HG02759 (cell line): Measurements from ENCODE around the gene ADH1C.
"Not testable (repeated sequence)": the region's sequence is repeated elsewhere in the genome, so short reads cannot be mapped to it uniquely, and the experiment has no call there.

Source experiments
- ATAC-seq: cut with Tn5 transposase; IDR thresholded peaks from one replicate; pipeline ENCODE4 v1.9.1; 2021; ENCODE audit warnings: mild to moderate bottlenecking, moderate library complexity; ENCODE audit not compliant: unreplicated experiment

ADH1C gene

DNA sequence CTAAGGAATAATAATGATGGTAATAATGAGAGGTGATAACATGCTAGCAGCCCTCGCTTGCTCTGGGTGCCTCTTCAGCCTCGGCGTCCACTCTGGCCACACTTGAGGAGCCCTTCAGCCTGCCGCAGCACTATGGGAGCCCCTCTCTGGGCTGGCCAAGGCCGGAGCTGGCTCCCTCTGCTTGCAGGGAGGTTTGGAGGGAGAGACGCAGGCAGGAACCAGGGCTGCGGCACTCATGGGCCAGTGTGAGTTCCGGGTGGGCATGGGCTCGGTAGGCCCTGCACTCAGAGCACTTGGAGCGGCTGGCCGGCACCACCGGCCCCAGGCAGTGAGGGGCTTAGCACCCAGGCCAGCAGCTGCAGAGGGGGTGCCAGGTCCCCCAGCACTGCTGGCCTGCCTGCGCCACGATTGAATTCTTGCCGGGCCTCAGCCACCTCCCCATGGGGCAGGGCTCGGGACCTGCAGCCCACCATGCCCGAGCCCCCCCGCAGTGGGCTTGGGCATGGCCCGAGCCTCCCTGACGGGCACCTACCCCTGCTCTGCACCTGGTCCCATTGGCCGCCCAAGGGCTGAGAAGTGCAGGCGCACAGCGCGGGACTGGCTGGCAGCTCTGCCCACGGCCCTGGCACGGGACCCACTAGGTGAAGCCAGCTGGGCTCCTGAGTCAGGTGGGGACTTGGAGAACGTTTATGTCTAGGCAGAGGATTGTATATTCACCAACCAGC is 7.1 kb upstream of the ADH1C start:
- no peak for ATAC-seq

DNA sequence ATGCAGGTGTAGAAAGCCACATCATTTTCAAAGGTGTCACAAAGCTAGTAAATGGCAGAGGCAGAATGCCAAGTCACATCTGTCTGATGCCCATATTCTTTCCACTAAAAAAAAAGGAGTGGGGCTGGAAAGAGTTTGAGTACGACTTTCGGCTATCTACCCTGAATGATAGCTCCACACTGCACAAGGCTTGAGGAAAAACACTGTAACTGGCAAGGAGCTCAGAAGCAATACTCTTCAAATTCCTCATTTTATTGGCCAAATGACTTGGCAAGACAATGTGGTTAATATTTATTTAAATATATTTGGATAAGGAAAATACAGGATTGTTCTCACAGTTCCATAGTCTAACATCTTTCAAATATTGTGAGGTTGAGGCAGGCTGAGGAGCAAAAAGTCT is 5.4 kb upstream of the ADH1C start:
- ATAC-seq = no peak

DNA sequence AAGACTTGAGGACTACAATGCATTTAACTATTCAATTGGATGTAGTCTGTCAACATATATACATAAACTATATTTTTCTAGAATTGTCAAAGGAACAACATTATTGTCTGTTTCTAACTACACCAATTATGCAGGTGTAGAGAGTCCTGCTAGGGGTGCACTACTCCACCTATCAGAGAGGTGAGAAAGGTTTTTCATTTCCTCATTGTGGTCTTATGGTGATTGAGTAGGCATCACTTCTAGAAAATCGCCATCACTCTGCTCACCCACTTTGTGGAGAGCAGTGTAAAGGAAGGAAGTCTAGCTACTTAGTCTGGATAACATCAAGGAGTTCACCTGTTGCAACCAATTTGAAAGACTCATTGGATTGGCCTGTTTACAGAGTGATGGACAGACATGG is 4.4 kb upstream of the ADH1C start:
- peak; percentile 79 for ATAC-seq

DNA sequence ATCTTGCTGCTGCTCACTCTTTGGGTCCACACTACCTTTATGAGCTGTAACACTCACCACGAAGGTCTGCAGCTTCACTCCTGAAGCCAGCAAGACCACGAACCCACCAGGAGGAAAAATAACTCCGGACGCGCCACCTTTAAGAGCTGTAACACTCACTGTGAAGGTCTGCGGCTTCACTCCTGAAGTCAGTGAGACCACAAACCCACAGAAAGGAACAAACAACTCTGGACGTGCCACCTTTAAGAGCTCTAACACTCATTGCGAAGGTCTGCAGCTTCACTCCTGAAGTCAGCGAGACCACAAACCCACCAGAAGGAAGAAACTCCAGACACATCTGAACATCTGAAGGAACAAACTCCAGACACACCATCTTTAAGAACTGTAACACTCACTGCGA is 3.6 kb upstream of the ADH1C start:
- ATAC-seq = not testable (repeated sequence)

DNA sequence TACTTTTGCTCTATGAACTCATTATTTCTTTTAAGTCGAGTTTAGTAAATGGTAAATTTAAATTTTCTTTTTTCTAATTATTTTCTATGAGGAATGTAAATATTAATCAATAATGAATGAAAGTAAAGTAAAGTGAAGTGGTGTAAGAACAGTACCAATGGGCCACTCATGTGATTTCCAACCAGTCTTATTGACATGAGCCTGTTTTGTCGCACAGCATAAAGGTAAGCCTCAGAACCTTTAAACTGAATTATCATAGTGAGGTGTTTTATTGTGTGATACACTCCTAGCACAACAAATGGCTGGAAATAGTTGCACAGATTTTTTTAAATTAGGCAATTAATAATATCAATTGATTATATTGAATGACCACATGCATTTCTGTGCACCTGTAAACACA is 1.1 kb downstream of the ADH1C start:
- no peak for ATAC-seq

DNA sequence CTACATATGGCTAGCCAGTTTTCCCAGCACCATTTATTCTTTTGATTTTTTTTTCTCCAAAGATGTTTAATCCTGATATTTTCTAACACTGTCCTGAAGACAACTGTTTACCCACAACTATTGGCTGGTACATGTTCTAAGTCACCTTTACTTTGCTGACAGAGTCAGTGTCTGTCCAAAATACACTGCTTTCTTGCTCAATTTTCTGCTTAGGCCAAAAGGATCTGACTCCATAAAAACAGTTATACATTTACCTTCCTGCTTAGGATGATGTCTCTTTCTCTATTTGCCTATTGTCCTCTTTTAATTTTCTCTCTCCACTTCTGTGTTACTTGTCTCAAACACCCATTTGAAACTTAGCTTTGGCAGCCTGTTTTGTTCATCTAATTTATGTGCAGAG is 3.2 kb downstream of the ADH1C start:
- no peak for ATAC-seq

DNA sequence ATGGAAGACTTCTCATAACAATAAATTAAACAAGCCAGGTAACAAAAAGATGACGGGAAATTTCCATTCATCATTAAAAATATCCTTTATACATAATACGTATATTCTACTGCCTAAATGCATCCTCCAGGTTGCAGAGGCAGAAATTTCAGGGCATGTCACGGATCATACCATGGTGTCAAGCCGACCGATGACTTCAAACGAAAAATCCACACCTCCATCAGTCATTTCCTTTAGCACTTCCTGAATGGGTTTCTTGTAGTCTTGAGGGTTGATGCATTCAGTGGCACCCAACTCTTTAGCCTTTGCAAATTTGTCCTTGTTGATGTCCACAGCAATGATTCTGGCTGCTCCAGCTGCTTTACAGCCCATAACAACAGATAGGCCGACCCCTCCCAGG is 9.9 kb downstream of the ADH1C start:
- ATAC-seq = not testable (repeated sequence)

DNA sequence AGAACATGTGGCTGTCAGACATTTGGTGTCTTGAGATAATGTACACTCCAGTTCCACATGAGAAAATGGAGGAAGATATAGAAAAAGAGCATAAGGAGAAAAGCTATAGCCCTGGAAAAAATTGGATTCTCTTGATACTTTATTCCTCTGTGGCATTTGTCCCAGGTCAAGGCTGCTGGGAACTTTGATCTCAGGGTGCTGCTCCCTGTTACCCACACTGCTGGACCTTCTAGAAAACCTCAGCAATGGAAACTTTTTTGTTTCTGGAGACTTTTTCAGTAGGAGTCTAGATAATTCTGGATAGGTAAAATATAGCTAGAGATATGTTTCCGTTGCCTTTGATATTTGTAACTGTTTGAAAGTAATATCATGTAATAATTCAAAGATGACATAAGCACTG is 11.1 kb downstream of the ADH1C start:
- ATAC-seq = no peak

DNA sequence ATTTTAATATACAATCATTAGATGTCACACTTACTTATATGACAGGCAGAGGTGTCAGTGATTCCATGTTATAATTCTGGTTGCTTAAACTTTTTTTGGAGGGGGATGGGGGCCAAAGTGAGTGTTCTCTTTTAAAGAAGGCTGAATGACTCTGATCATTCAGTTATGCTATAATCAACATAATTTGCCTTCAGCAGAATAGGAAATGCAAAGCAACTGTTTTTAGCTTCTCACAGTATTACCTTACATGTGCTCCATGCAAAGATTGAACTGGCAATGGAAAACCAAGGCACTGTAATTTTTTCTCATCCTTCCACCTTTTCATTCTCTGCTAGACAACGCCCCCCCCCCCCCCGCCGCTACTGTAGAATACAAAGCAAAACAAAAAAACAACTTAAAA is 13.4 kb downstream of the ADH1C start:
- ATAC-seq = no peak

DNA sequence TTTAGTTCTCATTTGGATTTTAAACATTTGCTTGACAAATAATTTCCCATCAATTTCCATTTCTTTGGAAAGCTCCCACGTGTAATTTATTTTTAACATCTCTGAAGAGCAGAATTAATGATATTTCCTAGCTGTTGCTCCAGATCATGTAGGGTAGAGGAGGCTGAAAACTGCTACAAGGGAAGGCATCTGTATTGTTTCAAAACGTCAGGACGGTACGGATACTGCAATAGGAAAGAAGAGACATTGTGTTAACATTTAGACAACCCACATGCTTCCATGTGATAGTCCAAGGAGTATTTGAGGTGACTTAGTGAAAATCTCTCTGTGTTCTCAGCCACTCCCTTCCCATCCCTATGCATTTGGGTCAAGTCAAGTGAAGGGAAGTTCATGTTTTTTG is 16.0 kb downstream of the ADH1C start:
- ATAC-seq = no peak

DNA sequence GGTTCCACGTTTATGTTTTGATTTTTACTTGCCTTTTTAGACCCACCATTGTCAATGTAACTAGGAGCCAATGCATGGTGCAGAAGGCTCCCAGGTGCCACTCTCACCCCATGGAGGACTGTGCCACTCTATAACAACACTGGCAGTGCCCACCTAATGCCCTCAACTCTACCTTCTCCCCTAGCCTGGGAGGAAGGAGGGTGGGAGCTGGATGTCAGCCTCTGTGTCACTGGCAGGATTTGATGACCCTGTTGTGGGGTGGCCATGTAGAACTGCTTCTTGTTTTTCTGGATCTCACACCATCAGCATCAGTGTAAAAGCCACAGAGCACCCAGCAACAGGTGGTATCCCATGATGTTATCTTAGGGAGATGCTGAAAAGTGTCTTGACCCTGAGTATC is 17.7 kb downstream of the ADH1C start:
- no peak for ATAC-seq

DNA sequence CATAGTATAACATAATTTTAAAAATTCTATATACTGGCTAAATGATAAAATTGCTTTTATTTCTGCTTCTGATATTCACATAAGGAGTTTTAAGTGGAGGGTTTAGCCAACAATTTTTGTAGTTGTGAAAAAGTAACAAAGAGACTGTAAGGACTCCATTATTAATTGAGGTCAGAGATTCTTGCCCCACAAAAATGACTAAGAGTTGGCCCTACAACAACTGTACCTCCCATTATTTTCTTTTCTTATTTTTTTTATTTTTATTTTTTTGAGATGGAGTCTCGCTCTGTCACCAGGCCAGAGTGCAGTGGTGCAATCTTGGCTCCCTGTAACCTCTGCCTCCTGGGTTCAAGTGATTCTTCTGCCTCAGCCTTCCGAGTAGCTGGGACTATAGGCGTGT is 21.9 kb downstream of the ADH1C start:
- ATAC-seq = no peak

DNA sequence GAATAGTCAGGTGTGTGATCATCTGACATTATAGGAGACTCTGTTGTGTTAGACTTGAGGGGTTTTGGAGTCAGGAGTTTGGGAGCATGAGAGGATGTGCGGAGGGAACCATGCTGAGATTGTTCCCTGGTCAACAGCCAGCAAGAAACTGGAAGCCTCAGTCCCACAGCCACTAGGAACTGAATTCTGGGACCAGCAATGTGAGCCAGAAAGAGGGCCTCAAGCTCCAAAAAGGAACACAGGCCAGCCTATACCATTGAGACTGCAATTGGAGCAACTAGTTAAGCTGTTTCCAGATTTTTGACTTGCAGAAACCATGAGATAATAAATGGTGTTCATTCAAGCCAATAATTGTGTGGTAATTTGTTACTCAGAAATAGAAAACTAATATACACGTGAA is 22.7 kb downstream of the ADH1C start:
- ATAC-seq = no peak

DNA sequence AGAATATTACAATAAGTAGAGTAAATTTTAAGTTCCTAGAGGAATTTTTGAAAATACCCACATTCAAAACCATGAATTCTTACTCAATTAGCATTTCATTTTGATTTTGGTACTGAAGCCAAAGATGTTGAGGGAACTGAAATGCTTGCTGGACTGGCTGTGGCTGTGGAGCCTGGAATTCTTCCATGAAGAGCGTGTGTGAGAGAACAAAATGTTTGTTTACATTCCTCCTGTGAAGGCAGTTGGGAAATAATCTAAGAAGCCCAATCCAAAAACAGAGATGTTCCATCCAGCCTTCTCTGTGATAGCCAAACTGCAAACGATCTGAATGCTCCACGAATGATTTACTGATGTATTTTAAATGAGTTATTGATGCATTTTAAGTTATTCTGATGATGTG is 27.6 kb downstream of the ADH1C start:
- ATAC-seq = no peak

DNA sequence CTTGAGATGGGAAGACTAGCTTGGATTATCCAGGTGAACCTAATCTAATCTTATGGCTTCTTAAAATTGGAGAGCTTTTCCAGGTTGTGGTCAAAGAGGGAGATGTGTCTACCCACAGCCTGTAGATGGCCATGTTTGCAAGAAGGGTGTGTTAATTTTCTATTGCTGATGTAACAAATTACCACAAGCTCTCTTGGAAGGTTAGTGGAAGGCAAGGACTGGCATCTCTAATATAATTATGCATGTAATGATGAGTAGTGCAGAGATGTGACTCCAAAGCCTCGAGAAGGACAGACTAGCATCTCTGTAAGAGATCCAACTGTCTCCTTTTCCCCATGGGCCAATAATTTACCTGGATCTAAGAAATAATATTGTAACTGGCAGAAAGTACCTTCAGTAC is 28.2 kb downstream of the ADH1C start:
- ATAC-seq = no peak

DNA sequence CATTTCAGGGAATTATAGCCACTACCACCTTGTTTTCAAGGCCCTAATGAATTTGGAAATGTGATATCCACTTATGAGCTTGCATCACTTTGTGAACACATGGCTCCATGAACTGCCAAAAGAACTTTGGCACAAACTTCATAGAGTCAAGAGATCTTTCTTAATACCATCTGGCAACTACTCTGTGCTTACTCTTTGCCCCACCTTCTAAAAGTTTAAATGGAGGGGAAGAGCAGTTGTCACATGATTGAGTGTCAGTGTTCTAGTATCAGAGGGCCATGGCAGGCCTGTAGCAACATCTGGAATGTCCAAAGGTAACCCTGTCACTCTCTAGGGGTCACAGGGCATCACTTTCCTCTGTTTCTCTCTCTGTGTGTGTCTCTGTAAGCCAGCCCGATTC is 28.8 kb downstream of the ADH1C start:
- no peak for ATAC-seq

DNA sequence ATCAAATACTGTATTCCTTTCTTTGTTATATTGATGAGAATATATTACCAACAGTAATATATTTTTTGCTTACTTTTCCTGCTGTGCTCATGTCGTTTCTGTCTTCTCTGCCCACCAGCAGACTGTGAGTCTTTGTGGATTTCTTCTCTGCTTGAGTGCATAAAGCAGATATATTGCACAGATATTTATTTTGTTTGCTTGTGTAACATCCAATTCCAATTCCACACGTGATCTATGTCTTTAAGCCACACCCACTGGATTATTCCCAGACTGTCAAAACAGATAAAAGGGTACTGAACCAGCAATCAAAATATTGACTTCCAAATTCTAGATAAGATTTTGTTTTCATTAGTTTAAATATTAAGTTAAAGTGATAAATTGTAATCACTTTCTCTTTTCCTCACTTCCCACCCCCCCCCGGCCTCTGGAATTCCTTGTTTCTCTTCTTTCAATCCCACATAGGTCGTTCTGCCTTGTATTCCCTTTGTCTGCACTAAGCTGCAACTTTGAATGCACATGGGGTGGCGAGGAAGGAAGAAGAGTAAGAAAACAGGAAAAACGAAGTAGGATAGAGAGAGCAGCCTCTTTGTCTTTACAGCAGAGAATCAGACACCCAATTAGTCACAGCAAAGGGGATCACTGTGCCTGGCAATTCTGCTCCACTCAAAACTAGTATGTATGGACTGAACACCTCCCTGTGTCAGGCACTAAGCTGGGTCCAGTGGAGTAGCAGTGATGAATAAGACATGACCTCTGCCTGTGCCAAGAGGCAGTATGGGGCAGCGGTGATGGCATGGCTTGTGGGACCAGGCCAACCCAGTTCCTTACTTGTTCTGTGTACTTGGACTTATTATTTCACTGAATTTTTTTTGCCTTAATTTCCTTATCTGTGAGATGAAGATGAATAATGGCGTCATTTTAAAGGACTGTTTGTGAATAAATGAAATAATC is 31.0 kb downstream of the ADH1C start, which contains the start of gene ADH1B:
Gene ADH1B (minus strand): TSS at position 161 of the 951 bp plus-strand sequence. CDS start 70 bp downstream, at position 91.
- ATAC-seq = no peak

DNA sequence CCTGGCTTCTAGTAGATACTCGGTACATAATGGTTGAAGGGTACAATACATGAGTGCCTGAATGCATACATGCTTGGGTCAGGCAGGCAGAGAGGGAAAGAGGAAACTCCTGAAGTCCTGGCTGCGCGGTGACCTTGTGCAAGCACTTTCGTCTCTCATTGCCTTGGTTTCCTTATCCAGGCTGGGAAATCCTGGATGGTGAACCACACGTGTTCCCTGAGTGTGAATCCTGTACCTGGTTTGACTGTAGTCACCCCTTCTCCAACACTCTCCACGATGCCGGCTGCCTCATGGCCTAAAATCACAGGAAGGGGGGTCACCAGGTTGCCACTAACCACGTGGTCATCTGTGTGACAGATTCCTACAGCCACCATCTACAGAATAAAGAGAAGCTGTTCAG is 34.7 kb downstream of the ADH1C start:
- ATAC-seq = not testable (repeated sequence)

DNA sequence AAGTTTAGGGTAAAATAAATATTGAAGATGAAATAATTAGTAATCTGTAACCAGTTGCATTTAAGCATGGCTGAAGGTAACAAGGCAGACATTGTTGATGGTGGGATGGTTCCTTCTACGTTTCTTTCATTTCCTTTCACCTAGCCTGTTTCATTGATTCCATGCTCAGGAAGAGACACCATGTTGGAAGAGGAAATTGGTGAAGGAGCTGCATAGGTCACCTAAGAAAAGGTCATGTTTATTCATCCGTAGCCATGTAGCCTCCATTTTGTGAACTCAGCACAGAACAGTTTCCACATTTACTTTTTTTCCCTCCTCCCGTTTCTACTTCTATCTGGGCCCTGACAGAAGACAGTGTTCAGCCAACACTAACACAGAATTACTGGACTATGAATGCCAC is 35.2 kb downstream of the ADH1C start:
- no peak for ATAC-seq

DNA sequence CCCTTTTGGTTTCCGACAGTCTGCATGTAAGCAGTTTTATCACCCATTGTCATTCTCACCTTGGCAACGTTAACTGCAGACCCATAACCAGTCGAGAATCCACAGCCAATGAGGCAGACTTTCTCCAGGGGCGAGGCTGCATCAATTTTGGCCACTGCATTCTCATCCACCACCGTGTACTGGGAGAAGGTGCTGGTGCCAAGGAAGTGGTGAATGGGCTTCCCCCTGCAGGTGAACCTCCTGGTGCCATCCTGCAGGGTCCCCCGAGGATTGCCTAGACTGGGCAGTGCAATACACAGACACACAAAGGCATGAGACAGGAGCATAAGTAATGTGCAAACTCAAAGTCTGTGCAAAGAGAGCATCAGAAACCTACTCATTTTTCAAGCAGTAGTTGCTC is 36.7 kb downstream of the ADH1C start:
- no peak for ATAC-seq

DNA sequence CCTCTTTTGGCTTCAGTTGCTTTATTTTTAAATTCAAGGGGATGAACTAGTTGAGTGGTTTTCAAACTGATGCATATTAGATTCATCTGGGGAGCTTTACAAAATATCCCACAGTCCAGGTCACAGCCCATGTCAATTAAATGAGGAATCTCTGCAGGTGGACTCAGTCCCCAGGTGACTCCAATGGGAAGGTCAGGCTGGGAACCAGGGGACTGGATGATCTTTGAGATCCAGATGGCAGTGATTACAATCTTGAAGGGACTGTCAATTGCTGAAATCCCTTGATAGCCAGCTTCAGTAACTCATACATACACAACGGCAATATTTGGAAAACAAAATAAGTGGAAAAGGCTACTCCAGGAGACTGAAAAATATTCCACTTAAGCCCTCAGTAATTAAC is 38.3 kb downstream of the ADH1C start:
- no peak for ATAC-seq

DNA sequence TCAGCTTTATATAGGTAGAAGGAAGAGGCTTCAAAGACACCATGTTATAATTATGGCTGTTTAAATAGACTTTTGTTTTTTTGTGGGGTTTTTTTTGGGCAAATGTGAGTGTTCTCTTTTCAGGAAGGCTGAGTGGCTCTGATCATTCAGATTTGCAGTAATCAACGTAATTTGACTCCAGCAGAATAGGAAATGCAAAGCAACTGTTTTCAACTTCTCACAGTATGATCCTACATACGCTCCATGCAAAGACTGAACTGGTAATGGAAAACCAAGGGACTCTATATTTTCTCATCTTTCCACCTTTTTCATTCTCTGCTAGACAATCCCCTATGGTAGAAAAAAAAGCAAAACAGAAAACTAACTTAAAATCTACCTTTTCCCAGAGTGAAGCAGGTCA is 42.2 kb downstream of the ADH1C start:
- ATAC-seq = no peak
